HG02642 (cell line): ENCODE data around the gene SLC2A14.
"Not testable (repeated sequence)": the region's sequence is repeated elsewhere in the genome, so short reads cannot be mapped to it uniquely, and the experiment has no call there.

Experiments
- ATAC-seq: cut with Tn5 transposase; IDR thresholded peaks from one replicate; pipeline ENCODE4 v1.9.1; 2021; ENCODE audit warnings: mild to moderate bottlenecking; ENCODE audit not compliant: unreplicated experiment, poor library complexity

SLC2A14 gene

DNA sequence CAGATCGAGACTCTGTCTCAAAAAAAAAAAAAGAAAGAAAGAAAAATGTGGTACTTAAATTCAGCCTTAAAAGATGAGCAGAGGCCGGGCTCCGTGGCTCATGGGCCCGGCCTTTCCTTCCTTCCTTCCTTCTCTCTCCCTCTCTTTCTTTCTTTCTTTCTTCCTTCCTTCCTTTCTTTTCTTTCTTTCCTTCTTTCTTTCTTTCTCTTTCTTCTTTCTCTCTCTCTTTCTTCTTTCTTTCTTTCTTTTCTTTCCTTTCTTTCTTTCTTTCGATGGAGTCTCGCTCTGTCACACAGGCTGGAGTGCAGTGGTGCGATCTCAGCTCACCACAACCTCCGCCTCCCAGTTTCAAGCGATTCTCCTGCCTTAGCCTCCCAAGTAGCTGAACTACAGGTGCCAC, 89.3 kb downstream of the SLC2A14 start:
- ATAC-seq = not testable (repeated sequence)

DNA sequence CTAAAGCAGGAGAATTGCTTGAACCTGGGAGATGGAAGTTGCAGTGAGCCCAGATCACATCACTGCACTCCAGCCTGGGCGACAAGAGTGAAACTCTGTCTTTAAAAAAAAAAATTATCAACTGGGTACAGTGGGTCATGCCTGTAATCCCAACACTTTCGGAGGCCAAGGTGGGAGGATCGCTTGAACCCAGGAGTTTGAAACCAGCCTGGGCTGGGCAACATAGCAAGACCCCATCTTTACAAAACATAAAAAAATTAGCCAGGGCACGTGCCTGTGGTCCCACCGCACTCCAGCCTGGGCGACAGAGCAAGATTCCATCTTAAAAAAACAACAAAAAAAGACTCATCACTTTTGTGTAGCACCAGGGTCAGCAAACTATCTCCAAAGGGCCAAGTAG, 90.7 kb downstream of the SLC2A14 start:
- no peak for ATAC-seq

DNA sequence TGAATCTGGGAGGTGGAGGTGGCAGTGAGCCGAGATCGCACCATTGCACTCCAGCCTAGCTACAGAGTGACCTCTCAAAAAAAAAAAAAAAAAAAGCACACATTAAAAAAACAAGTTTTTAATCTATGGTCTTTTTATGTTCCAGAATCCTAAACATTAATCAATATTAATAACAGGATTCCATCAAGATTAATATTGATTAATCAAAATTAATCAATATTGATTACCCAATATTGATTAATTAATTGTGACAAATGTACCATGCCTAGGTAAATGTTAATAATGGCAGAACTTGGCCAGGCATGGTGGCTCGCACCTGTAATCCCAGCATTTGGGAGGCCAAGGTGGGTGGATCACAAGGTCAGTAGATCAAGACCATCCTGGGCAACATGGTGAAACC, 91.4 kb downstream of the SLC2A14 start:
- no peak for ATAC-seq

DNA sequence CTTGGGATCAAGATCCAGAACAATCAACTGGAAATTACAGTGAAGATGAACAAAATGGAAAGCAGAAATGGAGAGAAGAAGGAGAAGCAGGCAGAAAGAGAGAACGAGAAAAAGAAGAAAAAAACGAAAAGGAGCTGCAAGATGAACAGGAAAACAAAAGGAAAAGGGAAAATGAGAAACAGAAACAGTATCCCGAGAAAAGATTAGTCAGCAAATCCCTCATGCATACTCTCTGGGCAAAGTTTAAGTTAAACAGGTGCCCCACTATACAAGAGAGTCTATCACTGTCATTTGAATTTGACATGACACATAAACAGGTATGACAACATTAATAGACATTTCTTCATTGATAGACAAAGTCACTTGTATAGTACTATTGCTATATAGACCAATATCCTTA, 102.7 kb downstream of the SLC2A14 start:
- no peak for ATAC-seq
